ENCODE measurements around the gene GRAP2. TPM values are rescaled to one million over a fixed set of nuclear protein-coding genes. Genes with fewer than 3 reads are reported as not detected.

Gene GRAP2
- total RNA-seq, 1 donor = under 0.01 TPM

DNA sequence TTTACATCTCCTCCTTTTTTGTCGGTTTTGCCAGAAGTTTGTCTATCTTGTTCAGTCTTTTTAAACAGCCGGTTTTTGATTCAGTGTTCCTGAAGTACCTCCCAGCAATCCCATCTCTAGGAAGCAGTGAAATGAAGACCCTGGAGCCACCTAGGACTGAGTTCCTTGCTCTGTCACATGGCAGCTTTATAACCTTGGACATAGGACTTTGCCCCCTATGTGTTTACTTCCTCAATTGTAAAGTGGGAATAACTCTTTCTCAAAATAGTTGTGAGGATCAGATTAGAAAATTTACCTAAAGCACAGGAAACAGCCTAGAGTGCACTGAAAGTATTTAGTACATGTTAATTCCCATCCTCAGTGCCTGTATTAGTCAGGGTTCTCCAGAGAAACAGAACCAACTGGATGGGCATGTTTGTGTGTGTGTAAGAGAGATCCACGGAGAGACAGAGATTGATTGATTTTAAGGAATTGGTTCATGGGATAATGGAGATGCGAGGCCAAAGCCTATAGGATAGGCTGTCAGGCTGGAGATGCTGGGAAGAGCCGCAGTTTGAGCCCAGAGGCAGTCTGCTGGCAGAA is 113.9 kb downstream of the GRAP2 start:
- TF ChIP-seq, protein P1, sequence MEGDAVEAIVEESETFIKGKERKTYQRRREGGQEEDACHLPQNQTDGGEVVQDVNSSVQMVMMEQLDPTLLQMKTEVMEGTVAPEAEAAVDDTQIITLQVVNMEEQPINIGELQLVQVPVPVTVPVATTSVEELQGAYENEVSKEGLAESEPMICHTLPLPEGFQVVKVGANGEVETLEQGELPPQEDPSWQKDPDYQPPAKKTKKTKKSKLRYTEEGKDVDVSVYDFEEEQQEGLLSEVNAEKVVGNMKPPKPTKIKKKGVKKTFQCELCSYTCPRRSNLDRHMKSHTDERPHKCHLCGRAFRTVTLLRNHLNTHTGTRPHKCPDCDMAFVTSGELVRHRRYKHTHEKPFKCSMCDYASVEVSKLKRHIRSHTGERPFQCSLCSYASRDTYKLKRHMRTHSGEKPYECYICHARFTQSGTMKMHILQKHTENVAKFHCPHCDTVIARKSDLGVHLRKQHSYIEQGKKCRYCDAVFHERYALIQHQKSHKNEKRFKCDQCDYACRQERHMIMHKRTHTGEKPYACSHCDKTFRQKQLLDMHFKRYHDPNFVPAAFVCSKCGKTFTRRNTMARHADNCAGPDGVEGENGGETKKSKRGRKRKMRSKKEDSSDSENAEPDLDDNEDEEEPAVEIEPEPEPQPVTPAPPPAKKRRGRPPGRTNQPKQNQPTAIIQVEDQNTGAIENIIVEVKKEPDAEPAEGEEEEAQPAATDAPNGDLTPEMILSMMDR (IDR thresholded peaks at IDR 0.05; ENCODE audit: insufficient read depth, low read depth, low read length) = no peak
- no peak for DNase-seq (ENCODE audit: low read depth)
- H3K4me3 ChIP-seq (ENCODE audit: low read depth, low read length) = no peak overlapping the region

- H3K4me3 ChIP-seq (ENCODE audit: low read depth, low read length) = no peak overlapping the region
- TF ChIP-seq, protein P1 (IDR thresholded peaks at IDR 0.05; ENCODE audit: insufficient read depth, low read depth, low read length) = no peak
- no peak for DNase-seq (ENCODE audit: low read depth)
These were observed 114.6 kb downstream of the GRAP2 start for GRCh38 chr22:40015358-40015976.

DNA sequence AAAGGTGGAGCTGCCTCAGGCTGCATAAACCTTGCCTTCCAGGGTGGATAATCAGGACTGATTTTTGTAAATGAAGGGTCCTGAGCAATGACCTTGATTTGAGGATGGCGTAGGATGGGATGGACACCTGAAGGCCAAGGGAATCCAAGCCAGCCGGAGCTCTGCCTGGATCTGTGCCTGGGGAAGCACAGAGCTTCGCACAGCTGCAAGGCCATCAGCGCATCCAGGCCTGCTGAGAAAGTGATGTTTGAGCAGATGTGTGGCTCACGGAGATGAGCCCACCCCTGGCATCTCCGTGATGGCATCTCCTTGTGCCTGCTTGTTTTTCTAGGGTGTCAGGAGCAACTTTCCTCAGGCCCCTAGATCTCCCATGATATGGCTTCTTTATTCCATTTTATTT is 117.2 kb downstream of the GRAP2 start:
- no peak for DNase-seq (ENCODE audit: low read depth)
- H3K4me3 ChIP-seq (ENCODE audit: low read depth, low read length) = no peak overlapping the region
- TF ChIP-seq, protein P1 (IDR thresholded peaks at IDR 0.05; ENCODE audit: insufficient read depth, low read depth, low read length) = no peak

- no peak for DNase-seq (ENCODE audit: low read depth)
- no peak overlapping the region for H3K4me3 ChIP-seq (ENCODE audit: low read depth, low read length)
- TF ChIP-seq, protein P1 (IDR thresholded peaks at IDR 0.05; ENCODE audit: insufficient read depth, low read depth, low read length) = no peak
These were observed 118.2 kb downstream of the GRAP2 start for GRCh38 chr22:40019100-40019499.

DNA sequence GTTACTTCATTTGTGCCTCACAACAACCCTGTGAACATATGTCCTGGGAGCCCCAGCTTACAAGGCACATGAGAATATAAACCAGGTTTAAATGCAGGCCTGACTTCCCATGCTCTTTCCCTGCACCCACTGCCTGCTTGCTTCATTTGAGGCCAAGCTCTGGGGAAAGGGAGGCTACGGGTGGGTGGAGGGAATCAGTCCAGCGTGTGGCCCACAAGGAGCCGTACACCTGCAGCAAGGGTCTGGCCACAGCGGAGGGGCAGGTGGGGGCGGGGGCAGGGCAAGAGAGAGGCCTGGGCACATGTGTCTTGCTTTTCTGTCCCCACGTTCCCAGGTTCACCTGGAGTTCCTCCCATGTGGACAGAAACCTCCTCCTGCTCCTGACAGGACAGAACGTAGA is 120.1 kb downstream of the GRAP2 start:
- H3K4me3 ChIP-seq (ENCODE audit: low read depth, low read length) = no peak overlapping the region
- no peak for DNase-seq (ENCODE audit: low read depth)
- TF ChIP-seq, protein P1 (IDR thresholded peaks at IDR 0.05; ENCODE audit: insufficient read depth, low read depth, low read length) = no peak

DNA sequence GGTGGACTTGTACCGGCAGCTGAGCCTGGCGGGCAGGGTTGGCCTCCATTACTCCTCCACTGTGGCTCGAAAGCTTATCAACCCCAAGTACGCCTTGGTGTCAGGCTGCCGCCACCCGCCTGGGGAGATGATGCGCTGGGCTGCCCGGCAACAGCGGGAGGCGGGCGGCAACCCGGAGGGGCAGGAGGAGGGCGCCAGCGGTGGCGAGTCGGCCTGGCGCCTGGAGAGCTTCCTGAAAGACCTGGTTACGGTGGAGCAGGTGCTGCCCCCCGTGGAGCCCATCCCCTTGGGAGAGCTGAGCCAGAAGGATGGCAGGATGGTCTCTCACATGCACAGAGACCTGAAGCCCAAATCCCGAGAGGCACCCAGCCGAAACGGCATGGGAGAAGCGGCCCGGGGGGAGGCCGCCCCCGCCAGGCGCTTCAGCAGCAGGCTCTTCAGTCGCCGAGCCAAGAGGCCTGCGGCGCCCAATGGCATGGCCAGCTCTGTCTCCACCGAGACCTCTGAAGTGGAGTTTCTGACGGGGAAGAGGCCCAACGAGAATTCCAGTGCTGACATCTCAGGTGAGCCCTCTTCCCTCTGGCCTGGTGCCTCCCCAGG is 120.6 kb downstream of the GRAP2 start:
- TF ChIP-seq, protein P1 (IDR thresholded peaks at IDR 0.05; ENCODE audit: insufficient read depth, low read depth, low read length) = no peak
- H3K4me3 ChIP-seq (ENCODE audit: low read depth, low read length) = no peak overlapping the region
- DNase-seq (ENCODE audit: low read depth) = no peak

Measured in fibroblast of villous mesenchyme (primary cell).